HT-29 (cell line): Measurements from ENCODE around the gene PLBD2. TPM values are rescaled to one million over a fixed set of nuclear protein-coding genes. Genes with fewer than 3 reads are reported as not detected.

Experiments used
- total RNA-seq: library from RNA; depleted of rRNA; stranded (reverse); fragments of >200 nt; shearing (Covaris generic); gene quantifications from 2 replicates; pipeline ENCODE4 v1.2.3, GENCODE V29; 2014; rRNA removed

PLBD2 gene
- total RNA-seq, 1 experiment from 2014 or later: 11.8 TPM

Other genes with a start within 250 kb of the PLBD2 start
- 0.33 and 2.1 TPM in 2 replicates for gene RASAL1, start 222.8 kb upstream of the PLBD2 start, total RNA-seq
- gene CFAP73, start 208.9 kb upstream of the PLBD2 start, total RNA-seq: 0.61 and 0.78 TPM in 2 replicates
- 100 and 105 TPM in 2 replicates for gene DDX54, start 173.1 kb upstream of the PLBD2 start, total RNA-seq
- 52.1 and 53.0 TPM in 2 replicates for gene RITA1, start 172.9 kb upstream of the PLBD2 start, total RNA-seq
- 23.8 and 36.3 TPM in 2 replicates for gene TPCN1, start 137.1 kb upstream of the PLBD2 start, total RNA-seq
- gene SLC8B1, start 23.5 kb upstream of the PLBD2 start, total RNA-seq: 2.6 and 4.7 TPM in 2 replicates
- gene SDS, start 45.3 kb downstream of the PLBD2 start, total RNA-seq: not detected in 2 replicates
- 6.6 and 9.1 TPM in 2 replicates for gene SDSL, start 63.8 kb downstream of the PLBD2 start, total RNA-seq
- gene LHX5, start 113.3 kb downstream of the PLBD2 start, total RNA-seq: not detected in 2 replicates